ENCODE data around the gene BRPF3.

The BRPF3 gene

DNA sequence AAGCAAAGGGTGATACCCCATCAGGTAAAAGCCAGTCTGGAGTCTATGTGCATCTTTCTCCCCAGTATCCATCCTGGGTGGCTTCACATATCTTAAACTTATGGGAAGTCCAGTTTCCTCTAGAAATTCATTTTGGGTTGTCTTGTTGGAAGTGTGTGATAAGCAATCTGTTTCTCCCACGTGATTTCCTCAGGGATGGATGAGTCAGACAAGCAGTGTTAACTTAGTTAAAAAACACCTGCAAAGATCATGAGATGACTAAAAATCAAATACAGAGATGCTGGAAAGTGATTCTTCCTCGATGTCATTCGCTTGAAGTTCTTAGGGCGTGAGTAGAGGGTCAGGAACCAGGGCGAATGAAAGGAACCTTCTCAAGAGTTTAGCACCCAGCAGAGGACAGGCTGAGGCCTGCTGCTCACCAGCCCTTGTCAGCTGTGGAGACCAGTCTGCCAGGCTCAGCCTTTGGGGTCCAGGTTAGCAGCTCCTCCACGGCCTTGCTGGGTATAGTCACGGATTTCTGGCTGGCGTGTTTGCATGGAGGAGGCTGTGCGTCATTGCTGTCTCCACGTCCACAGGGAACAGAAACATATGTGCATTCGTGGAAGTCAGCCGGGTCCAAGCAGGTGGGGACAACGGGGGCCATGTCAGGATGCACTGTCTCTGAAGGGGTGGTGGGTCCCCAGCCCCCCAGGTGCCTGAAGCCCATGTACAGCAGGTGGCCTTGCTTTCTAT lies 70.5 kb downstream of the BRPF3 start:
- DNase-seq (ENCODE audit: low read depth in 1 of 2, low spot score in 1 of 2) = no peak

DNA sequence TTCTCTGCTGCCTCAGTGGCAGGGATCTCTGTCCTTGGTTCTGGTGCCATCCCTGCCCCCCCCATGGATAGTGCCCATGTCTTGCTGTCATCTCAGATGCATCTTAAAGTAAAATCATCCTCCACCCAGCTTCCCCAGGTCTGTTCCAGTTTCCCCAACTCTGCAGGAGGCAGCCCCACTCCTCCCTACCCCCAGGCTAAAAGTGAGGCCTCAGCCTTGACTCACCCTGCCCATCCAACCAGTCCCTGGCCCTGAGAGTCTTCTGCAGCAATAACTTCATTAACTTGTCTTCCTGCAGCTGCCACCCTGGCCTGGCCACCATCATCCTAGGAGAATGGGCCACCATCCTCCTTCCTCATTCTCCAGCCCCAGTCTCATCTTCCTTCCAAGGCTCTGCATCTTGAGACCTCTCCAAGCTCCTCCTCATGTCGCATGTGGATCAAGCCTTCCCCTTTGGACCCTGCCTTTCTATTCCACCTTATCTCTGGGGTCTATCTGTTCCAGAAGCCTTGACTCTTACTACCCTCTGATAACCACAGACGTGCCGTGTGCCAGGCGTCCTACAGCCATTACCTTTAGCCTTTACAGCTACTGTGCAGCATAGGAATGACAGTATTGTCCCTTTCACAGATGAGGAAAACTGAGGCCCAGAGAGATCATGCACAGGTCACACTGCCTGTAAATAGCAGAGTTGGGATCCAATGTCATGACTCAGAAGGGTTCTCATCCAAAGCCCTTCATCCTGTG lies 71.4 kb downstream of the BRPF3 start:
- no peak for DNase-seq (ENCODE audit: low read depth in 1 of 2, low spot score in 1 of 2)

DNA sequence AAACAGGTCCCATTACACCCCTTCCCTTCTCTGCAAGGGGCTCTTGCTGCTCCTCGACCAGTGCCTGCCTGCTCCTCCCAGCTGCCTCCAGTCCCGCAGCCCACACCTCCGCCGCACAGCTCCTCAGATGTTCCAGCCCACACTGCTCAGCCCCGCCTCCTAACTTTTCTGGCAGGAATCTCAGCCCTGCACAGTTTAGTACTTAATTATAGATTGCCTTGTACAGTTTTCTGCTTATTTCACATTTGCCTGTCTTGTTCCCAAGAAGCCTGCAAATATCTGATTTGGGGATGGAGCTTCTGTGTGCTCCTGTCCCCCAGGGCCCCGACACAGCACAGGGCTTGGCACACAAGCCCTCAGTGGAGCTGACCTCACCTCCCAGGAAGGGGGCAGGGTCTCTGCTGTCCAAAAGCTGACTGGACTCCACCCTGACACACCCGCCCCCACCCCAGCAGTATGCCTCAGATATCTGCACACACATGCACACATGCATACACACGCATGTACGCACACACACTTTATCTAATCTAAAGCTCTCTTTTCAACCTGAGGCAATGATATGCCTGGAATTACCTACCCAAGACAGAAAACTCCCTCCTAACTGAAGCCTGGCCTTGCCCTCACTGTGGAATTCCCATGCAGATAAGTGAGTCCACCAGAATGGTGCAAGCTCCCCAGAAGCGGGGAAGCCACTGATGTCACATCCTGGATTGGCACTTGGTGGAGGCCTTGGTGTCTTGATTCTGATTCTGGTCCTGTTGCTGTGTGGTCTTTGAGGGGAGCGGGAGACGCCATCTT lies 72.1 kb downstream of the BRPF3 start:
- DNase-seq (ENCODE audit: low read depth in 1 of 2, low spot score in 1 of 2) = no peak

- no peak for DNase-seq (ENCODE audit: low read depth in 1 of 2, low spot score in 1 of 2)
Measured at GRCh38 chr6:36269834-36270705, 73.5 kb downstream of the BRPF3 start, which contains the start of gene PNPLA1. Gene PNPLA1 (plus strand): TSS chr6:36270060. CDS start chr6:36270460, 400 bp downstream.

- DNase-seq (ENCODE audit: low read depth in 1 of 2, low spot score in 1 of 2) = no peak
Measured at GRCh38 chr6:36272234-36272633, 75.7 kb downstream of the BRPF3 start.

DNA sequence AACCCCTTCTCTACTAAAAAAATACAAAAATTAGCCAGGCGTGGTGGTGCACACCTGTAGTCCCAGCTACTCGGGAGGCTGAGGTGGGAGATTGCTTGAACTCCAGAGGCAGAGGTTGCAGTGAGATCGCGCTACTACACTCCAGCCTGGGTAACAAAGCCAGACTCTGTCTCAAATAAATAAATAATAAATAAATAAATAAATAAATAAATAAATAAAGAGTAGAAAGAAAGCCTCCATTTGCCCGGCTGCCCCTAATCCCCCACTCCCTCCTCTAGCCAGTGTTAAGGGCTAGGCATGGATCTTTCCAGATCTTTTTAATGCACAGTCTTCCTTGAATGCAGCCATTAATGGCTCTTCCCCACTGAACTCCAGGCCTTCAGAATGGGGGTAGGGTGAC lies 76.5 kb downstream of the BRPF3 start:
- no peak for DNase-seq (ENCODE audit: low read depth in 1 of 2, low spot score in 1 of 2)

GRCh38 chr6:36273802-36274514 lies 77.4 kb downstream of the BRPF3 start:
- DNase-seq (ENCODE audit: low read depth in 1 of 2, low spot score in 1 of 2) = no peak

GRCh38 chr6:36276581-36277536 lies 80.3 kb downstream of the BRPF3 start:
- no peak for DNase-seq (ENCODE audit: low read depth in 1 of 2, low spot score in 1 of 2)

DNA sequence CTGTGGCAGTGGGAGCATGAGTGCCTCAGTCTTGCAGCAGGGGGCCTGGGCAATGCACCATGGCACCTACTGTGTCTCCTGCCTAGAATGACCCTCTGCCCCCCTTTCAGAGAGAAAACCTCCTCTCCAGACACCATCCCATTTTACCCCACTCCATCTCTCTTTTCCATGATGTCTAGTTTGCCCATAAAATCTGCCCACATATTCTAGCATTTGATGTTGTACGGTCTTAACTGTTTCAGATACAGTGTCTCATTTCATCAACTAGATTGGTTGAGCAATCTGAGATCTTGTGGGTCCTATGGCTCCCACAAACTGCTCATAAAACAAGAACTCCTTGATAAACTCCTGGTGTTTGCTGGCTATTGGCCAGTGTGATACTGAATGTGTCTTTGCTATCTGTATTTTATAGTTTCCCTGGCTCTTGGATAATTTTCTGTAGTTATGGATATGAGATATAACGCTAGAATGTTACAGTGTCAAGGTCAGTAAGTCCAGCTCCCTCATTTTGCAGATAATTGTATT lies 81.5 kb downstream of the BRPF3 start:
- no peak for DNase-seq (ENCODE audit: low read depth in 1 of 2, low spot score in 1 of 2)

GRCh38 chr6:36280467-36280866 lies 83.9 kb downstream of the BRPF3 start:
- DNase-seq (ENCODE audit: low read depth in 1 of 2, low spot score in 1 of 2) = no peak

GRCh38 chr6:36280983-36281382 lies 84.4 kb downstream of the BRPF3 start:
- no peak for DNase-seq (ENCODE audit: low read depth in 1 of 2, low spot score in 1 of 2)
